ENCODE data around the gene VPS13D.
"Not testable (repeated sequence)": the region's sequence is repeated elsewhere in the genome, so short reads cannot be mapped to it uniquely, and the experiment has no call there.

VPS13D gene

GRCh38 chr1:12444329-12444841, 214.6 kb downstream of the VPS13D start:
- no peak for DNase-seq (ENCODE audit: extremely low read depth in 1 of 2, low read depth in 1 of 2)

- DNase-seq (ENCODE audit: extremely low read depth in 1 of 2, low read depth in 1 of 2) = no peak
Observed at GRCh38 chr1:12445257-12445656, 215.4 kb downstream of the VPS13D start.

GRCh38 chr1:12446593-12446992, 216.8 kb downstream of the VPS13D start:
- DNase-seq (ENCODE audit: extremely low read depth in 1 of 2, low read depth in 1 of 2) = no peak

- no peak for DNase-seq (ENCODE audit: extremely low read depth in 1 of 2, low read depth in 1 of 2)
Observed at GRCh38 chr1:12447307-12447706, 217.5 kb downstream of the VPS13D start.

GRCh38 chr1:12447849-12448312, 218.1 kb downstream of the VPS13D start:
- no peak for DNase-seq (ENCODE audit: extremely low read depth in 1 of 2, low read depth in 1 of 2)

GRCh38 chr1:12448746-12449177, 218.9 kb downstream of the VPS13D start:
- DNase-seq (ENCODE audit: extremely low read depth in 1 of 2, low read depth in 1 of 2) = no peak

- DNase-seq (ENCODE audit: extremely low read depth in 1 of 2, low read depth in 1 of 2) = no peak
Observed at GRCh38 chr1:12450090-12450755, 220.4 kb downstream of the VPS13D start.

GRCh38 chr1:12450756-12451559, 221.1 kb downstream of the VPS13D start:
- DNase-seq (ENCODE audit: extremely low read depth in 1 of 2, low read depth in 1 of 2) = no peak

- no peak for DNase-seq (ENCODE audit: extremely low read depth in 1 of 2, low read depth in 1 of 2)
Observed at GRCh38 chr1:12451560-12451900, 221.7 kb downstream of the VPS13D start.

- DNase-seq (ENCODE audit: extremely low read depth in 1 of 2, low read depth in 1 of 2) = no peak
Observed at GRCh38 chr1:12452262-12452661, 222.4 kb downstream of the VPS13D start.

- DNase-seq (ENCODE audit: extremely low read depth in 1 of 2, low read depth in 1 of 2) = no peak
Observed at GRCh38 chr1:12453400-12454343, 223.8 kb downstream of the VPS13D start.

GRCh38 chr1:12454406-12455391, 224.9 kb downstream of the VPS13D start:
- no peak for DNase-seq (ENCODE audit: extremely low read depth in 1 of 2, low read depth in 1 of 2)

- not testable (repeated sequence) for DNase-seq (ENCODE audit: extremely low read depth in 1 of 2, low read depth in 1 of 2)
Observed at GRCh38 chr1:12456081-12456480, 226.3 kb downstream of the VPS13D start.

GRCh38 chr1:12456979-12457378, 227.1 kb downstream of the VPS13D start:
- no peak for DNase-seq (ENCODE audit: extremely low read depth in 1 of 2, low read depth in 1 of 2)

GRCh38 chr1:12457771-12458170, 227.9 kb downstream of the VPS13D start:
- no peak for DNase-seq (ENCODE audit: extremely low read depth in 1 of 2, low read depth in 1 of 2)

- DNase-seq (ENCODE audit: extremely low read depth in 1 of 2, low read depth in 1 of 2) = no peak
Observed at GRCh38 chr1:12458571-12458970, 228.7 kb downstream of the VPS13D start.

GRCh38 chr1:12460121-12460520, 230.3 kb downstream of the VPS13D start:
- DNase-seq (ENCODE audit: extremely low read depth in 1 of 2, low read depth in 1 of 2) = no peak

GRCh38 chr1:12460911-12461621, 231.2 kb downstream of the VPS13D start:
- no peak for DNase-seq (ENCODE audit: extremely low read depth in 1 of 2, low read depth in 1 of 2)

GRCh38 chr1:12461754-12462153, 231.9 kb downstream of the VPS13D start:
- no peak for DNase-seq (ENCODE audit: extremely low read depth in 1 of 2, low read depth in 1 of 2)

Data from activated CD8-positive, alpha-beta memory T cell treated with anti-CD3 and anti-CD28 coated beads for 1 hour (primary cell).